GM06990 (cell line): ENCODE data around the gene CCNC.

Experiments
- DNase-seq: peaks from one replicate; pipeline ENCODE4 v3.0.0-alpha.2; 2011; ENCODE audit not compliant: insufficient read length; ENCODE audit errors: extremely low read depth
- H3K27me3 ChIP-seq: replicated peaks from 2 replicates; pipeline ENCODE4 v1.6.0; 2011; ENCODE audit warnings: low read length; ENCODE audit not compliant: control insufficient read depth, insufficient read depth
- H3K36me3 ChIP-seq: 2 replicates; pipeline ENCODE4 v1.5.1; 2011; ENCODE audit warnings: low read length; ENCODE audit not compliant: control insufficient read depth, insufficient read depth
- H3K4me3 ChIP-seq: replicated peaks from 2 replicates; pipeline ENCODE4 v1.5.1; 2011; ENCODE audit warnings: low read depth, mild to moderate bottlenecking, control low read depth, low read length
- CTCF ChIP-seq: IDR thresholded peaks from 2 replicates; pipeline ENCODE4 v1.5.1; 2011; ENCODE audit warnings: low read length, control low read depth, mild to moderate bottlenecking, inconsistent platforms; ENCODE audit not compliant: insufficient read depth, poor library complexity, severe bottlenecking

The CCNC gene

GRCh38 chr6:99568103-99568933 is at the start of gene CCNC:
Gene CCNC, minus strand, starts transcription at chr6:99568660. Its CDS starts 133 bp downstream, at chr6:99568527.
- no peaks in the 10 kb centered on the region for H3K36me3 ChIP-seq
- H3K4me3 ChIP-seq: peak within 1 kb of the TSS; percentile 99
- no peak for TF ChIP-seq CTCF

GRCh38 chr6:99617131-99617530 is 48.7 kb upstream of the CCNC start:
- no peak for TF ChIP-seq CTCF
- H3K27me3 ChIP-seq: no peaks in the 10 kb centered on the region
- H3K36me3 ChIP-seq: no peaks in the 10 kb centered on the region
- no peak for DNase-seq
- no peak overlapping the region for H3K4me3 ChIP-seq

More at GRCh38 chr6:99568103-99568933, at the start of gene CCNC:
- DNase-seq: peak; percentile 95
- H3K27me3 ChIP-seq: no peaks in the 10 kb centered on the region

- DNase-seq: peak; percentile 59
- Histone ChIP-seq H3K4me3 (peak overlapping the region; percentile 64), H3K36me3 (no peaks in the 10 kb centered on the region), H3K27me3 (no peaks in the 10 kb centered on the region)
- no peak for TF ChIP-seq CTCF
Measured at GRCh38 chr6:99614430-99615186, 46.1 kb upstream of the CCNC start.

GRCh38 chr6:99613705-99614429 is 45.4 kb upstream of the CCNC start:
- no peak for TF ChIP-seq CTCF
- no peaks in the 10 kb centered on the region for H3K27me3 ChIP-seq
- peak overlapping the region; percentile 64 for H3K4me3 ChIP-seq
- H3K36me3 ChIP-seq: no peaks in the 10 kb centered on the region
- peak; percentile 75 for DNase-seq

GRCh38 chr6:99613409-99613704 is 44.9 kb upstream of the CCNC start:
- DNase-seq: peak; percentile 76
- Histone ChIP-seq H3K4me3 (peak overlapping the region; percentile 8; the same call in 1 of the 2 replicates), H3K36me3 (no peaks in the 10 kb centered on the region), H3K27me3 (no peaks in the 10 kb centered on the region)
- peak; percentile 38 for TF ChIP-seq CTCF
